Stimulated activated memory B cell treated with anti-CD40 and anti-IgM and Interleukin-4, amounts not matched to agents 10 μg/mL and 1 μg/mL and 100 μg/mL, for 72 hours (primary cell): ENCODE results near the gene FAM209A.
"Not testable (repeated sequence)": the region's sequence is repeated elsewhere in the genome, so short reads cannot be mapped to it uniquely, and the experiment has no call there.

ENCODE experiments used
- ATAC-seq: fragments of 150-1000 bp; cut with Tn5 transposase; 2 replicates; pipeline ENCODE4 v1.10.0; 2021
- H3K27ac Mint-ChIP-seq: one replicate; pipeline ENCODE4 v1.8.0; 2022; ENCODE audit warnings: mild to moderate bottlenecking, mixed read lengths
- H3K27me3 Mint-ChIP-seq: one replicate; pipeline ENCODE4 v1.8.0; 2022; ENCODE audit warnings: mixed read lengths
- H3K36me3 Mint-ChIP-seq: one replicate; pipeline ENCODE4 v1.8.0; 2022; ENCODE audit warnings: mixed read lengths
- H3K4me1 Mint-ChIP-seq: one replicate; pipeline ENCODE4 v1.8.0; 2022; ENCODE audit warnings: mixed read lengths
- H3K4me3 Mint-ChIP-seq: one replicate; pipeline ENCODE4 v1.8.0; 2022; ENCODE audit warnings: mild to moderate bottlenecking, moderate library complexity, mixed read lengths
- H3K9me3 Mint-ChIP-seq: one replicate; pipeline ENCODE4 v1.8.0; 2022; ENCODE audit warnings: mixed read lengths

FAM209A gene, protein sequence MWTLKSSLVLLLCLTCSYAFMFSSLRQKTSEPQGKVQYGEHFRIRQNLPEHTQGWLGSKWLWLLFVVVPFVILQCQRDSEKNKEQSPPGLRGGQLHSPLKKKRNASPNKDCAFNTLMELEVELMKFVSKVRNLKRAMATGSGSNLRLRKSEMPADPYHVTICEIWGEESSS

DNA sequence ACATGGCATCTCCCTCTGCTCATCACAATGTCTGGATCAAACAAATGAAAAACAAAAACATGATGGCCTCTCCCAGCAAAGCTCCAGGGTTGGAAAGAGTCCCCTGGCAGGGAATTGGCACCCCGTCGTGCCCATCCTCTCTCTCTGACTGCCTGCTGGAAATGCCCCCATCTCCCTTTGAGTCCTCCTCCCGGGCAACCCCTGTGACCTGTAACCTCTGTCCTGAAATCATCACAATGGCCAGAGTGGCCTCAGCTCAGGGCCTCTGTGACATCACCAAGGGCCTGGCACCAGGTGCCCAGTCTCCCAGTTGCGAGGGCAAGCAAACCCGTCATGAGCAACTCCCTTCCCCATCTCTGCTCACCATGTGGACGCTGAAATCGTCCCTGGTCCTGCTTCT, at the start of gene FAM209A:
TSS of gene FAM209A (plus strand) at position 301 of the 400 bp plus-strand sequence. CDS start at position 366, 65 bp downstream.
- peaks cover 24% of the 10 kb centered on the region for H3K36me3 Mint-ChIP-seq
- H3K4me3 Mint-ChIP-seq, H3K4me1 Mint-ChIP-seq, H3K27me3 Mint-ChIP-seq, ATAC-seq, H3K27ac Mint-ChIP-seq: not testable (repeated sequence)
- peaks cover 11% of the 10 kb centered on the region for H3K9me3 Mint-ChIP-seq

DNA sequence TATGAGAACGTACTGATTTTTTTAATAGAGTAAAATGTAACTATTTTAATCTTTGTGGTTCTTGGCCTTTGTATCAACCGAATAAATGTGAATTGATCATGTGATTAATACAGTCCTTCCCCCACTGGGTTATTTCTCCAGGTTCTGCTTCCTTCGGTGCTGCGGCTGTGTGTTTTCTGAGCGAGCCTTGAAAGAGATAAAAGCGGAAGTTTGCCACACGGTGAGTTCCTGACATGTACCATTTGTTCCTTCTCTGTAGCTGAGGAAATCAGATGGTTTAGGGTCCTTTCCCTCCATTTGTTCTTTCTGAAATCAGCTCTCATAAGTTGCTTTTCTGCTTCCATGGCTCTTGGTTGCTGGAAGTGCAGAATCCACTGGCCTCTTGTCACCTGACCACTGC, 40.6 kb upstream of the FAM209A start:
- Mint-ChIP-seq H3K4me1 (peaks cover 26% of the 10 kb centered on the region), H3K4me3 (peak overlapping the region; percentile 27), H3K9me3 (no peaks in the 10 kb centered on the region), H3K27ac (peak overlapping the region; percentile 71), H3K27me3 (no peaks in the 10 kb centered on the region), H3K36me3 (peaks cover 84% of the 10 kb centered on the region)
- peak; percentile 54 for ATAC-seq

DNA sequence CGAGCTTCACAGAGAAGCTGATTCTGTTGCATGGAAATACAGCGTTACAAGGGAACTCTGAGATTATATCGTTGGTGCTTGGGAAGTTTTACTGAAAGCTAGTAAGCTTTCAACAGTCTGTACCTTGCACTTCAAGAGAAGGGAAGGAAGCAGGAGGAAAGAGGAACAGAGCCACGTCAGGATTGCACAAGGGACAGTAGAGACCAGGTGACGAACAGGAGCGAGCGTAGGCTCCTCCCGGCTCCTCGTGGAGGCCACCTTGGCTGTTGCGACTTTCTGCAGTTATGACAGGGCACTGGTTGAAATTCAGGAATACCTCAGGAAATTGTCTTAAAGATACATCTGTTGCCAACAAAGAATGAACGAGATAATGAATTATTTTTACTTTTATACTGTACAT, 37.3 kb upstream of the FAM209A start:
- Mint-ChIP-seq H3K9me3 (no peaks in the 10 kb centered on the region), H3K27ac (no peak overlapping the region), H3K36me3 (peaks cover 86% of the 10 kb centered on the region), H3K4me1 (peaks cover 26% of the 10 kb centered on the region), H3K4me3 (no peak overlapping the region), H3K27me3 (no peaks in the 10 kb centered on the region)
- ATAC-seq, result no peak

DNA sequence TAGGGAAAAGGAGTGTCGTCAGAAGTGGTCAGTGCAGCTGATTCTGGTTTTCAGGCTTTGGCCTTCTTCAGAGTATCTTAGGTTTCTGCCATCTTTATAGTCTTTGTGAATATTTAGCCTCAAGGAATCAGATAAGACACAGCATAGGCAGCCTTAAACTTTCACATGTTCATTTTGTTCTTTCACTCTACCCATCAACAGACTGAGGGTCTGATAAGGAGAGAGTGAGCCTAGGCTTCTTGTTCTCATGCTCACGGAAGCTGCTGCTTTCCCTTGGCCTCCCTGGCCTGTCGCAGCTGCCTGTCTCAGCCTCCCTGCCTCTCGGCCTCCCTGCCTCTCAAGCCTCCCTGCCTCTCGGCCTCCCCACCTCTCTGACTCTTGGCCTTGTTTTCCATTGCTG, 36.0 kb upstream of the FAM209A start:
- no peaks in the 10 kb centered on the region for H3K27me3 Mint-ChIP-seq

DNA sequence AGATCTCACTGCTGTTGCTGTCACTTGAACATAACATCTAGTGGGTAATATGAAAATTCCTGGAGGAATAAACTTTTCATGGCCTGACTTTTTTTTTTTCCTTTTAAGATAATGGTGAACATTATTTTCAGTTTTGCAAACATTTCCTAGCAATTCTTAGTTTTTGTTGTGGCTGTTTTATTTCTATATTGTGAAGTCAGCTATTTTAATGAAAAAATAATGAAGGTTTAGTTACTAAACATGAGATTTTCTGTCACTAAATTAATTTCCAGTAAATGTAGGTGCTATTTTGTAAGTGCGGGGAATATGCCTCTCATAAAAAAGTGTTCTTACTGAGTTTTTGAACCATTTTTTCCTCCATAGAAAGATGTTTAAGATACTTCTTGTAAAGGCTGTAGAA, 23.4 kb upstream of the FAM209A start:
- no peaks in the 10 kb centered on the region for H3K4me1 Mint-ChIP-seq

More for the DNA sequence above, 36.0 kb upstream of the FAM209A start:
- no peak overlapping the region for H3K27ac Mint-ChIP-seq
- peaks cover 89% of the 10 kb centered on the region for H3K36me3 Mint-ChIP-seq
- no peaks in the 10 kb centered on the region for H3K9me3 Mint-ChIP-seq
- H3K4me3 Mint-ChIP-seq, result no peak overlapping the region
- H3K4me1 Mint-ChIP-seq, result peaks cover 18% of the 10 kb centered on the region
- ATAC-seq, result no peak

DNA sequence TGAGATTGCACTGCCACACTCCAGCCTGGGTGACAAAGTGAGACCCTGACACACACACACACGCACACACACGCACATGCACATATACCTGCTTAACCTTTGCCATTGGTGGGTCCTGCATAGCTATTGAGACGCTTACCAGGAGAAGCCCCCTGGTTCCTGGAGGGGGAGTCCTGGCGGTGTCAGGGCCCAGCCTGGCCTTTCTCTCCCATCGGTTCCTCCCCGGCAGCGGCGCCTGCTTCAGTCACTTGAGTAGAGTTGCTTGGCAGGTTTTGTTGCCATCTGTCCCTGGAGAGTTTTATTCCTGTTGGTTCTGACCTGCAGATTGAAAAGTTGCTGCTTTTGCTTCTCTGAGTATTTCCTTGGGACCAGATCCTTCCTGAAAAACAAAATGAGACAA, 20.6 kb upstream of the FAM209A start:
- no peak for ATAC-seq
- no peaks in the 10 kb centered on the region for H3K9me3 Mint-ChIP-seq
- no peak overlapping the region for H3K27ac Mint-ChIP-seq
- no peaks in the 10 kb centered on the region for H3K27me3 Mint-ChIP-seq
- H3K4me3 Mint-ChIP-seq, result no peak overlapping the region
- H3K36me3 Mint-ChIP-seq, result peaks cover 27% of the 10 kb centered on the region
- H3K4me1 Mint-ChIP-seq, result no peaks in the 10 kb centered on the region

More for the DNA sequence above, 23.4 kb upstream of the FAM209A start:
- Mint-ChIP-seq H3K4me3 (no peak overlapping the region), H3K36me3 (peaks cover 40% of the 10 kb centered on the region), H3K27ac (no peak overlapping the region), H3K9me3 (peaks cover 4% of the 10 kb centered on the region), H3K27me3 (no peaks in the 10 kb centered on the region)
- ATAC-seq, result no peak

DNA sequence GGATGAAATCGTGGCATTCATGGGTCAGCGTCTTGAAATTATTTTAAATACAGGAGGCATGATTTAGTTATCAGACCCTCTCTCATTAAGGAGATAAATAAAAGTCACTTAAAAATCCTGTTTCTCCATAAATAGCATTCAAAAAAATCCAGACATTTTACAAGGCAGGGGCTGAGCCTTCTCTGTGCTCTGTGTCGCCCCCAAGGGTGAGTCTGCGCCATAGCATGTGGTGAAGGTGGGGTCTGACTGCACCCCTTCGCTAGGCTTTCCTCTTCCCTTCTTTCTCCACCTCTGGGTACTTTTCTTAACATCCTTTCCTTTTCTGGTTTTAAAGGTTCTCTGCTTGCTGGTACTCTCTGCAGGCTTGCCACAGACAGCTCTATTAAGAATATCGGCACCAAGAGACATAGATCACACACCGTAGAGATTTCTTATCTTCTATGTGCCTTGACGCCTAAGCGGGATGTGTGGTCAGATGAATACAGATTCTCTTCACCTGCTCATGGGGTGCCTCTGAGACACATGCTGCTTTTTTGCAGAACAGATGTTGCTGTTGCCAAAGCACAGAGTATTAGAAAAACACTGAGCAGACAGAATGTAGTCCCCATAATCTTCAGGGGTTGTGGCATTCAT, 20.1 kb upstream of the FAM209A start:
- H3K27ac Mint-ChIP-seq, result no peak overlapping the region

DNA sequence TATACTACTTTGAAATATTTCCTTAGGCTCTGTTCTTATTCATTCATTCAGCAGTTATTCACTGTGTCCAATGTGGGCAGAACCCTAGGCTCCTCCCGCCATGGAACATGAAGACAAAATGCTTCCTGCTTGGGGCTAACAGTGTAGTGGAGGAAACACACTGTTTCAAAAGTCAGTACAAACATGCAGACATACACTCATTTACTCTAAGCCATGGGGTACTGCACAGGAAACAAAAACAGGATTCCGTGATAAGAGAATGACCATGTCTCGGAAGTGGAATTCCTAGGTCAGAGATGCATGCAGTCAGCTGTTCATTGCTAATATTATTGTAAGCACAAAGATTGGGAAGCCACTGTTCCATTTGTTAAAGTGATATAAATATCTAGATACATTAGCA, 18.4 kb upstream of the FAM209A start:
- Mint-ChIP-seq H3K4me1 (no peaks in the 10 kb centered on the region), H3K36me3 (peaks cover 26% of the 10 kb centered on the region), H3K27me3 (no peaks in the 10 kb centered on the region), H3K27ac (no peak overlapping the region), H3K9me3 (no peaks in the 10 kb centered on the region), H3K4me3 (no peak overlapping the region)
- no peak for ATAC-seq

More for the DNA sequence above, 20.1 kb upstream of the FAM209A start:
- no peak overlapping the region for H3K4me3 Mint-ChIP-seq
- no peaks in the 10 kb centered on the region for H3K9me3 Mint-ChIP-seq
- no peak for ATAC-seq
- no peaks in the 10 kb centered on the region for H3K4me1 Mint-ChIP-seq
- no peaks in the 10 kb centered on the region for H3K27me3 Mint-ChIP-seq
- peaks cover 26% of the 10 kb centered on the region for H3K36me3 Mint-ChIP-seq

DNA sequence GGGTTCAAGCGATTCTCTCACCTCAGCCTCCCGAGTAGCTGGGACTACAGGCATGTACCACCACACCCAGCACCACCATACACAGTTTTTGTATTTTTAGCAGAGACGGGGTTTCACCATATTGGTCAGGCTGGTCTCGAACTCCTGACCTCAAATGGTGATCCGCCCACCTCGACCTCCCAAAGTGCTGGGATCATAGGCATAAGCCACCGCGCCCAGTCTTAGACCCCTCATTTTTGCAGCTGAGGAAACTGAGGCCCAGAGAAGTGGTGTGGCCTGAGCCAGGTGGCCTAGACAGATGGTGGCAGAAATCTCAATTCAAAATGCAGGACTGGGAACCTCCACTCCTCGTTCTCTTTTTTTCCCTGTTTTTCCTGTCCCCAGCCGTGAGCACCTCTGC, 12.6 kb upstream of the FAM209A start:
- no peak overlapping the region for H3K4me3 Mint-ChIP-seq
- H3K4me1 Mint-ChIP-seq, result no peaks in the 10 kb centered on the region
- ATAC-seq, result no peak
- H3K27ac Mint-ChIP-seq, result no peak overlapping the region
- no peaks in the 10 kb centered on the region for H3K27me3 Mint-ChIP-seq
- H3K36me3 Mint-ChIP-seq, result peaks cover 73% of the 10 kb centered on the region
- H3K9me3 Mint-ChIP-seq, result no peaks in the 10 kb centered on the region

DNA sequence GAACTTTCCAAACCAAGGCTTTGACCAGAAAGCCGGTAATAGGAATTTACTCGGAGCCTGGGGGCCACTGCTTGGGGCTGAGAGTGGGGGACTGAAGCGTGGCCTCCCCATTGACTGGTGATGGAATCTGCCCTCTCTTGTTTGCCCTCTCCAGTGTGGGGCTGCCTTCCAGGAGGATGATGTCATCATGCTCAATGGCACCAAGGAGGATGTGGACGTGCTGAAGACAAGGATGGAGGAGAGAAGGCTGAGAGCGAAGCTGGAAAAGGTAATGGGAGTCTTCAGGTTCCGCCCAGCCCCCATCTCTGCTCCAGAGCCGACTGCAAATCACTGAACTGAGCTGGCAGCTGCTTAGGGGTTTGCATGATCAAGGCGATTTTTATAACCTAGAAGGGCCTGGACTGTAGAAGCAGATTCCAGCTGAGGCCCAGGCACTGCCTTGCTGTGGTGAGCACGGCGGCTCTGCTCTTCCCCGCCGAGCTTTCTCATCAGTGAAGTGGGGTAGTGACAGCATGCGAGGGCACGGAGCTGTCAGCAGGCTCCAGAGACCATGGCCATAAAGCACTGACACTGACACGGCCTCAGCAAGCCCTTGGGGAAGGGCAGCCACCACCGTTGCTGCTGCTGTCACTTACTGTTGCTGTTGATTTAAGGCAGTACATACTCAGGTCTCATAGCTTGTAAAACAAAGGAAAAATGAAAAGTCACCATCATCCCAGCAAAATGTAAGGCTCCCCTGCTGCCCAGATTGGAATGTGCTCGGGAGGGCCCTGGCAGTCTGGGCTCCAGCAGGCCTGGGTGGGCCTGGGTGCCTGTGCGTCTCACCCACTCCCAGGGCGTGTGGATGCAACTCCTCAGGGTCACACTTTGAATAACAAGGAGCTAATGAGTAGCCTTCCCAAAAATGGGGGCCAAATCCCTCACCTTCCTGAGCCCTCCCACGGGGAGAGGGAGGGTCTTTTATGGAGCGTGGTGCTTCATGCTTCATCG, 11.1 kb upstream of the FAM209A start:
- ATAC-seq, result no peak
- Mint-ChIP-seq H3K4me1 (no peaks in the 10 kb centered on the region), H3K27me3 (no peaks in the 10 kb centered on the region), H3K27ac (no peak overlapping the region), H3K4me3 (no peak overlapping the region), H3K36me3 (peaks cover 80% of the 10 kb centered on the region), H3K9me3 (peaks cover 4% of the 10 kb centered on the region)

DNA sequence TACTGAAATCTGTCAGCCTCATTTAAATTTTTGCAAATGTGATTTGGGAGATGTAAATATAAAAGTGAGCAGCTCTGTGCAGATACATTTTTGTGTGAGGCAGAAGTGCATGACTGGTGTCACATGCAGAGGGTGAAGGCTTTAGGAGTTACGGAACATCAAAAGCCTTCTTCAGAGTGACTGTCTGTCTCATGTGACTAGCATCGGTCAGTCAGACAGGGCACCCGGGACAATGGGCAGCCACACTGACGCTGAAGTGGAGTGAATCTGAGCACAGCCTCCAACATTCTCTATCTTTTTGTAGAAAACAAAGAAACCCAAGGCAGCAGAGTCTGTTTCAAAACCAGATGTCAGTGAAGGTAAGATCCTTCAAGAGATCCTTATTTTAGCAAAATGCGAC, 7.9 kb upstream of the FAM209A start:
- H3K4me1 Mint-ChIP-seq, result no peaks in the 10 kb centered on the region
- H3K36me3 Mint-ChIP-seq, result peaks cover 99% of the 10 kb centered on the region
- H3K4me3 Mint-ChIP-seq, result no peak overlapping the region
- peaks cover 17% of the 10 kb centered on the region for H3K9me3 Mint-ChIP-seq
- no peak for ATAC-seq
- no peaks in the 10 kb centered on the region for H3K27me3 Mint-ChIP-seq
- H3K27ac Mint-ChIP-seq, result no peak overlapping the region

DNA sequence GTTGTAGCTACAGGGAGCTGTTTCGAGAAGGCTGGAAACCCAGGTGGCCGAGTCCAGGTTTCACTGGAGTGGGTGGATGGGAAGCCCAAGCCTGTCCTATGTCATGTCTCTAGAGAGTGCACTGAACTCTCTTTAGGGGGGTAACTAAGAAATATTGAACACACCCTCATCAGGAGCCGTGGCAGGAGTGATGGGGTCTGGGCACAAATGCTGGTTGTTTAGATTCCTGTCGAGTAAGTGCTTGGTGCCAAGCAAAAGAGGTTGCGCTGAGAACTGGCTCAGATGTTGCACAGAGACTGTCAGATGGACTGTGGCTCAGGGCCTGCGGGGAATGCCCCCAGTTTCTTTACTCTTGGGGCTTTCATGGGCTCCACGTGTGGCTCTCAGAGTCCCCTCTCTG, 7.3 kb upstream of the FAM209A start:
- no peak overlapping the region for H3K27ac Mint-ChIP-seq
- no peak for ATAC-seq
- peaks cover 17% of the 10 kb centered on the region for H3K9me3 Mint-ChIP-seq
- no peaks in the 10 kb centered on the region for H3K4me1 Mint-ChIP-seq
- no peaks in the 10 kb centered on the region for H3K27me3 Mint-ChIP-seq
- H3K4me3 Mint-ChIP-seq, result no peak overlapping the region
- H3K36me3 Mint-ChIP-seq, result peaks cover 95% of the 10 kb centered on the region

DNA sequence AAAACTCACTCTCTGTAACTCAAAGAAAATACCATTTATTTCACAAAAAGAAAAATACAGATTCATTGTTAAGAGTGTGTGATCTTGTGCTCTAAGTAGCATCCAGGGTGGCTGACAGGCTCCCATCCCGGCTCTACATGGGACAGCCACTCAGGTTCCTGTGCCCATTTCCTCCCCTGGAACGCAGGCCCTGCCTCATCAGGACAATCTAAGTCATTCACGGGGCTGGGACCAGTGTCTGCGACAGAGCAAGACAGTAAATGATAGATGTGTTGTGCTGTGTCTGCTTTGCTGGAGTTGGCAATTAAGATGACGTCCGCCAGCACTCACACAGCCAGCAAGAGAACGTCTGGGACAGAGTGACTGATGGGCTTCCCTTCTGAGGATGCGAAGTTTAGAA, 6.9 kb upstream of the FAM209A start:
- no peak overlapping the region for H3K27ac Mint-ChIP-seq
- H3K4me1 Mint-ChIP-seq, result no peaks in the 10 kb centered on the region
- no peaks in the 10 kb centered on the region for H3K27me3 Mint-ChIP-seq
- ATAC-seq, result no peak
- H3K9me3 Mint-ChIP-seq, result peaks cover 17% of the 10 kb centered on the region
- H3K4me3 Mint-ChIP-seq, result no peak overlapping the region
- peaks cover 91% of the 10 kb centered on the region for H3K36me3 Mint-ChIP-seq

DNA sequence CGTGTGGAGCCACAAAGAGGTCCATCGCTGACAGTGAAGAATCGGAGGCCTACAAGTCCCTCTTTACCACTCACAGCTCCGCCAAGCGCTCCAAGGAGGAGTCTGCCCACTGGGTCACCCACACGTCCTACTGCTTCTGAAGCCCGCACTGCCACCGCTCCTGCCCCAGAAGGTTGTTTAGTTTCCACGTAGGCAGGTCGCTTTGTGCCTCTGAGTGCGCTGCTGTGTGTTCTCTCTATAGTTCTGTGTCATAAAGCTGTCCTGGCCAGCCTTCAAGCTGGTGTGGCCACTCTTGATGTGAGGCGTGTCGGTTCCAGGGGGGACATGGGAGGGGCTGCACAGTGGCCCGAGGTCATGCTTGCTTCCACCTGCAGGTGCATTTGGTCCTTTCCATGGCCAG, 6.4 kb upstream of the FAM209A start:
- no peaks in the 10 kb centered on the region for H3K27me3 Mint-ChIP-seq
- no peak overlapping the region for H3K4me3 Mint-ChIP-seq
- peaks cover 18% of the 10 kb centered on the region for H3K9me3 Mint-ChIP-seq
- no peak for ATAC-seq
- H3K4me1 Mint-ChIP-seq, result no peaks in the 10 kb centered on the region
- peaks cover 86% of the 10 kb centered on the region for H3K36me3 Mint-ChIP-seq
- no peak overlapping the region for H3K27ac Mint-ChIP-seq

DNA sequence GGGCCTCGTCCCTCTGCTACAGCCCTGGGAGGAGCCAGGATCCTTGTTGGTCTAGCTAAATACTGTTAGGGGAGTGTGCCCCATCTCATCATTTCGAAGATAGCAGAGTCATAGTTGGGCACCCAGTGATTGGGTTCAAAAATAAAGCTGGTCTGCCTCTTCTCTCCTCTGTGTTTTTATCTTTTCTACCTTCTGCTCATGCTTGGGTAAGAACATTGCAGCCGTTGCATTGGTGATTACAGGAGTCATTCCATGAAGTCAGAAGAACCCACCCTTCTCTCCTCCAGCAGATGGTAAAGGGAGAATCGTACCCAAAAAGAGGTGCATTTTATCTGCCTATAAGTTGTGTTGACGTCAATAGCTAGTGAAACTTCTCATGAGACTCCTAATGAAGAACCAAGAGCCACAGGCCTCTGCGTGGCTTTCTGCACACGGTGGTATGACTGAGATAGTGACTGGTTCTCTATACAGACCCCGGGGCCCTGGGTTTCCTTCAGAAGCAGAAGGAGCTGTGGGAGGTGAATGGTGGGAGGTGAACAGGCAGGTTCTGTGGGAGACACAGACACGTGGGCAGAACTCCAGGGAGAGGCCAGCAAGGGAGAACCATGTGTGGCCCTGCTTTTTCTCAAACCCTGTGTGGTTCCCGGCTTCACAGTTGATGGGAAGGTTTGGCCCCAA, 5.7 kb upstream of the FAM209A start:
- no peak overlapping the region for H3K27ac Mint-ChIP-seq
- H3K36me3 Mint-ChIP-seq, result peaks cover 79% of the 10 kb centered on the region
- no peak for ATAC-seq
- no peak overlapping the region for H3K4me3 Mint-ChIP-seq
- no peaks in the 10 kb centered on the region for H3K27me3 Mint-ChIP-seq
- peaks cover 21% of the 10 kb centered on the region for H3K9me3 Mint-ChIP-seq
- no peaks in the 10 kb centered on the region for H3K4me1 Mint-ChIP-seq
